Activated CD4-positive, alpha-beta T cell treated with anti-CD3 and anti-CD28 coated beads, Interleukin-2, amount 50 U/mL, for 16 hours (primary cell): Measurements from ENCODE around the gene CDH5.
"Not testable (repeated sequence)": the region's sequence is repeated elsewhere in the genome, so short reads cannot be mapped to it uniquely, and the experiment has no call there.

ENCODE experiments used
- DNase-seq: peaks from one replicate; pipeline ENCODE4 v3.0.0-alpha.2; 2020

The CDH5 gene

GRCh38 chr16:66441586-66442375 lies 75.3 kb downstream of the CDH5 start:
- no peak for DNase-seq

- DNase-seq = no peak
Observed at GRCh38 chr16:66442502-66443268, 76.2 kb downstream of the CDH5 start.

DNA sequence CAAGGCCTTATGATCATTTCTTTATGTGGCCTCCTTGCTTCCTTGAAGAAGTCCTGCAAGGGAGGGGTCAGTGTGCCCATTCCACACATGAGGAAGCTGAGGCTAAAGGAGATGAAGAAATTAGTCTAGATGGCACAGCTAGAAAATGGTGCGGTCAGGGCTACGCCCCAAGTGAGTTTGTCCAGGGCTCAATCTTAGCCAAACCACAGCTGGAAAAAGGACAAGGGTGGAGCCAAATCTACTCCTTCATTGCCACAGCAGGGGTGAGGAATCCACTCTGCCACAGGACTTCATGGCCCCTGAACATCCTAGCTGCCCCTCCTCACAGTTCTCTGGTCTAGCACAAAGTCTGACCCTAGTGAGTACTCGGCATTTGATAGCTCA lies 76.8 kb downstream of the CDH5 start:
- no peak for DNase-seq

GRCh38 chr16:66444049-66444481 lies 77.6 kb downstream of the CDH5 start:
- no peak for DNase-seq

DNA sequence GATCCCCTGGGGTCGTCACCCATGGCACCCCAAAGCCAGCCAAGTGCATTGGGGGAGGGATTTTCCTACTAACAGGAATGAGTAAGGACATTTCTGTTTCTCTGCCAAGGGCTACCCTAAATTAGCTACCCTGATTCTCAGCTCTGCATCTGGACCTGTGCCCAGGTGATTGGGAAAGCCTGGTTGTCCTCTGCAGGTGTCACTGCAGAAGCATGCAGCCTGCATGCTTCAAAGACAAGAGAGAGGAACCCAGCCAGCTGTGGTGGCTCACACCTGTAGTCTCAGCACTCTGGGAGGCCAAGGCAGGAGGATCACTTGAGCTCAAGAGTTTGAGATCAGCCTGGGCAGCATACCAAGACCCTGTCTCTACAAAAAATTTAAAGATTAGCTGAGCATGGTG lies 80.2 kb downstream of the CDH5 start:
- no peak for DNase-seq

DNA sequence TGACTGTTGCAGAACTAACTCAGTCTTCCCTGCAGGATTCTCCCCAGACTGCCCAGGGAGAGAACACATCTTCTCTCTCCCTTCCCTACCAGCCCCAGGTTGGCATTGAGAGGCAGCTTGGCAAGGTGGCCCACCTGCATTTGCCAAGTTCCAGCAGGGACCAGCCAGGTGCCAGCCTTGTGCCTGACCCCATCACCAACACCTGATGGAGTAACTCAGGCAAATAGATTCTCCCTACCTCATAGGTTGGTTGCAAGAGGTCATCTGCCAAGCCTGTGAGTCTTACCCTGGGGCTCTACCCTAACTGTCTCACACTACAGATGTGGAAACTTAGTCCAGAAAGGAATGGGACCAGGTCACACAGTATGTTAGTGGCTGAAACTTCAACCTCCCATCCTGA lies 81.0 kb downstream of the CDH5 start:
- DNase-seq = no peak

- no peak for DNase-seq
Observed at GRCh38 chr16:66451548-66451947, 85.1 kb downstream of the CDH5 start.

DNA sequence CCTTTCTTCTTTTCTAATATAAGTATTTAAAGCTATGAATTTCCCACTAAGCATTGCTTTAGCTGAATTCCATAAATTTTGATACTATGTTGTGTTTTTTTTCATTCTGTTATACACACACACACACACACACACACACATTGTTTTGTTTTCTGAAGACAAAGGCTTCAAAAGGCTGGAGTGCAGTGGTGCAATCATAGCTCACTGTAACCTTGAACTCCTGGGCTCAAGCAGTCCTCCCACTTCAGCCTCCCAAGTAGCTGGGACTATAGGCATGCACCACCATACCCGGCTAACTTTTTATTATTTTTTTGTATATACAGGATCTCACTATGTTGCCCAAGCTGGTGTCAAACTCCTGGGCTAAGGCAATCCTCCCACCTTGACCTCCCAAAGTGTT lies 86.7 kb downstream of the CDH5 start:
- DNase-seq = not testable (repeated sequence)
